ENCODE results near the gene MYOT.
"Not testable (repeated sequence)": the region's sequence is repeated elsewhere in the genome, so short reads cannot be mapped to it uniquely, and the experiment has no call there.

The MYOT gene, protein sequence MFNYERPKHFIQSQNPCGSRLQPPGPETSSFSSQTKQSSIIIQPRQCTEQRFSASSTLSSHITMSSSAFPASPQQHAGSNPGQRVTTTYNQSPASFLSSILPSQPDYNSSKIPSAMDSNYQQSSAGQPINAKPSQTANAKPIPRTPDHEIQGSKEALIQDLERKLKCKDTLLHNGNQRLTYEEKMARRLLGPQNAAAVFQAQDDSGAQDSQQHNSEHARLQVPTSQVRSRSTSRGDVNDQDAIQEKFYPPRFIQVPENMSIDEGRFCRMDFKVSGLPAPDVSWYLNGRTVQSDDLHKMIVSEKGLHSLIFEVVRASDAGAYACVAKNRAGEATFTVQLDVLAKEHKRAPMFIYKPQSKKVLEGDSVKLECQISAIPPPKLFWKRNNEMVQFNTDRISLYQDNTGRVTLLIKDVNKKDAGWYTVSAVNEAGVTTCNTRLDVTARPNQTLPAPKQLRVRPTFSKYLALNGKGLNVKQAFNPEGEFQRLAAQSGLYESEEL

GRCh38 chr5:137867664-137868063 is at the start of gene MYOT:
Gene MYOT (plus strand): TSS chr5:137867860. CDS start chr5:137870652, 2,792 bp downstream.
- DNase-seq = no peak

GRCh38 chr5:137819766-137820165 is 47.9 kb upstream of the MYOT start:
- DNase-seq = no peak

GRCh38 chr5:137822158-137822764 is 45.4 kb upstream of the MYOT start:
- DNase-seq = no peak

GRCh38 chr5:137822984-137823383 is 44.7 kb upstream of the MYOT start:
- DNase-seq = no peak

GRCh38 chr5:137825165-137825564 is 42.5 kb upstream of the MYOT start:
- no peak for DNase-seq

DNA sequence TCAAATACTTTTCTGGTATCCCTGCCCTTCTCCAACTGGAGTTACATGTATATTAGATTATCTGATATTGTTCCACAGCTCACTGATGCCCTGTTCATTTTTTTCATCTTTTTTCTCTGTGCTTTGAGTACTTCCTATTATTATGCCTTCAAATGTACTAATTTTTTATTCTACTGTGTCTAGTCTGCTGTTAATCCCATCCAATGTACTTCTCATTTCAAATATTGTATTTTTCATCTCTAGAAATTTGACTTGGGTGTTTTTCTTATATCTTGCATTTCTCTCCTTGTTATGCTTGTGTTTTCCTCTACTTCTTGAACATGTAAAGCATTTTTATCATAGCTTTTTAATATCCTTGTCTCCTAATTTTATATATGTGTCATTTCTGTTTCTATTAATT is 41.6 kb upstream of the MYOT start:
- no peak for DNase-seq

DNA sequence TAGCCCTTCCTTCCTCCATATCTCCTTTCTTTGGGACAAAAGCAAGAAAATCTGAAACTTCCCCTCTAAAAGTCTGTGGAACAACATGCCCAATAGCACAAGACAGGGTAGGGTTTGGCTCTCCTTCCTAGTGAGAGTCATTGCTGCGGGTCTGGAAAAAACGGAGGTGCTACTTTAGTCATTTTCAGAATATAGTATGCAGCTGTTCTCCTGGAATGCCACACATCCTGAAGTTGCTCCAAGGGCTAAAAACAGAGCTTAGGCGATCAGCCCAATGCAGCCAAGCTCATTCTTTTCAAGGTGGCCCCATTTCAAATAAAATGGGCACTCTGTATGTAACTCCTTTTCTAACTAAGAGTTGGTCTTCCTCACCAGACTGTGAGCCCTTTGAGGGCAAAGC is 39.5 kb upstream of the MYOT start:
- DNase-seq = no peak

GRCh38 chr5:137828664-137829063 is 39.0 kb upstream of the MYOT start:
- DNase-seq = no peak

DNA sequence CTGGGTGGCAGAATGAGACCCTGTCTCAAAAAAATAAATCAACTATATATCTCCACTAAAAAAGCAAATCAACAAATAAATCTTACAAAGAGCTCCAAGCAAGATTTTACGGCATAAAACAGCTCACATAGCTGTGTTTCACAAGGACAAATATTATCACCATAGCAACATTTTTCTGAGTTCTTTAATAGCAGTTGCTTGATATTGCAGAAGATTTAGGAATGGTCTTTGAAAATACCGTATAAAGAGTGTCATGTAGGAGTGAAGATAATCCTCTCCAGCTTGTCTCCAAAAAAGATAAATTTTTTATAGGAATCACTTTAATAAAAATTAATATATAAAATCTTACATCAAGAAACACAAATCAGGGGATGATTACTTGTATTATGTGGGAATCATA is 36.6 kb upstream of the MYOT start:
- no peak for DNase-seq

- DNase-seq = no peak
Measured at GRCh38 chr5:137831526-137831925, 36.1 kb upstream of the MYOT start.

DNA sequence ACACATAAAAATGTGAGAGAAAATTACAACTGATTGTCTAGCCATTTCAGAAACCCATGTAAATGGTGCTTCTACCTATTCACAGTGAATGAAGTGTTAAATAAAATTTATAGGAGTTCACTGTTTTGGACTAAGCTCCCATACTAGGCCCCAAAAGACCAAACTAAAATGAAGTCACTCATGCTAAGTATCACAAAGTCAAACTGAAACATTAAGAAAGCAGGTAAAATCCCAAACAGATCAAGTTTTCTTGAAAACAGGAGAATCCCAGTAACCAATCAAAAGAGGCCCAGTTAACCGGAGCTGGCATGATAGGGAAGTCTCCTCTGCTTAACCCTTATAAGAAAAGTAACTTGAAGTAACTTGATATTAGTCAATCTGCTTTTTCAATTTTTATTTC is 35.2 kb upstream of the MYOT start:
- DNase-seq = no peak

GRCh38 chr5:137833463-137833862 is 34.2 kb upstream of the MYOT start:
- DNase-seq = no peak

GRCh38 chr5:137834498-137835049 is 33.1 kb upstream of the MYOT start:
- DNase-seq = no peak

GRCh38 chr5:137836298-137836697 is 31.4 kb upstream of the MYOT start:
- DNase-seq = no peak

DNA sequence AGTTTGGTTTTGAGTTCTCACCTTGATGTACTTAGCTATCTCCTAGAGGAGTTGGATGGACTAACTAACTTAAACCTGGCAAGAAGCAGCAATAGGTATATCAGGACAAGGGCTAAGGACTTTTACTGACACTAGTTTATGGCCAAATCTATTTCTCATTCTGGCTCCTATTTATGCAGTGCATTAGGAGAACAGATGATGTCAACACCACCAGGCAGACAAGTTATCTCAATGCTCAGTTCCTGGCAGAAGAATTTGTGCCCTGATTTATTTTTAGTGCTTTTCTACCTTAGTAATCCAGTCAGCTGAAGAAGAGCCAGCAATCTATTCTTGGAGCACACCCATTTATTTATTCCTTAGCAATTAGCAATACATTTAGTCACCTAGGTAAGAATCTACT is 30.7 kb upstream of the MYOT start:
- no peak for DNase-seq

DNA sequence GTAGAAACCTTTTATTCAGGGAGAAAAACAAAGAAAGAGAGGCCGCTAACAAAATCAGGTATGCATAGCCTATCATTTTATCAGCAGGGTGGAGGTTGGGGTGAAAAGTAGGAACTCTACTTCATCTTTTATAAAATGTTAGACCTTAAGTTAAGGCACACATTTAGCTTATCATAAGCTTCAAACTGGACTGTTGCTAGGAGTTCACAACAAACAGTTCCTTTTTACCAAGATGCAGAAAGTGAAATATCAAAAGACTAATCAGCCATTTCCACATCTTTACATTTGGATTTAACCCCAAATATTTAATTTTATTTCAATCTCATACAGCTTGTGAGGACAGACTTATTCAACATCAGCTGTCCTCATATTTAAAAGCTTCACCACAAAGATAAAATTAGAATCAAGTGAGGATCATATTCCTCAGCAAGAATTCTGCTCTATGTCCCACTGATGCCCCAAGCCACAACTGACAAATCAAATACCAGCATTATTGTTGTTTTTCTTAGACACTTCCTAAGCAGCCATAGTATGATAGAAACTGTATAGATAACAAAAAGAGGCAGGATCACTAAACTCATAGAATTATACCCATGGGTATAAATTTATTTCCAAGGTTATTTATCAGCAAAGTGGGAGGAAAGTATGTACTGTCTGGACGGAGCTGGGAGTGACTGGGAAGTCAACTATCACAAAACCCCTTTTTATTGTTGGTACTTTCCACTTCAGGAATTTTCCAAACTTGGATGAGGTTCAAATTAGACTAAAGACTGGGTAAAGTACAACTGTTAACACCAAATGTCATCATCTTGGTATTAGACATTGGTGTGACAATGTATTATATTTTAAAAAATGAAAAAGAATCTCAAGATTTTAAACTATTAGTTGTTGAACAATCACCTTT is 29.9 kb upstream of the MYOT start:
- DNase-seq = no peak

DNA sequence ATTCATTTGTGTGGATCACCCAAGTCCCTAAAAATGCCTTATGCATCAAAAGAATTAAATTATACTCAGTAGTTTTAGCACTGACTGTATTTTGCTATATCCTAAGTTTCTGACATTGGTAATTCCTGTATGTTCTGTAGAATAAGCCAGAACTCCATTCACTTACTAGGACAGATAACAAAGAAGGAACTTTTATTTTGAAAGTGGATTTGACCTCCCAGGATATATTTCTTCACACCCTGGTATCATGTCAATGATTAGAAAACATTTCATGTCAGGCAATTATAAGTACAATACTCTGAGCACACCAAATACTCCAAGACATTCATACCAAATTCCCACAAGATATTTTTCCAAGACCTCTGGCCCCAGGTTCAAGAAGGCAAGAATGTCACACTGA is 28.7 kb upstream of the MYOT start:
- no peak for DNase-seq

- no peak for DNase-seq
Measured at GRCh38 chr5:137842296-137842695, 25.4 kb upstream of the MYOT start.

GRCh38 chr5:137843676-137844299 is 23.9 kb upstream of the MYOT start:
- DNase-seq = no peak

- DNase-seq = no peak
Measured at GRCh38 chr5:137845472-137845871, 22.2 kb upstream of the MYOT start.

DNA sequence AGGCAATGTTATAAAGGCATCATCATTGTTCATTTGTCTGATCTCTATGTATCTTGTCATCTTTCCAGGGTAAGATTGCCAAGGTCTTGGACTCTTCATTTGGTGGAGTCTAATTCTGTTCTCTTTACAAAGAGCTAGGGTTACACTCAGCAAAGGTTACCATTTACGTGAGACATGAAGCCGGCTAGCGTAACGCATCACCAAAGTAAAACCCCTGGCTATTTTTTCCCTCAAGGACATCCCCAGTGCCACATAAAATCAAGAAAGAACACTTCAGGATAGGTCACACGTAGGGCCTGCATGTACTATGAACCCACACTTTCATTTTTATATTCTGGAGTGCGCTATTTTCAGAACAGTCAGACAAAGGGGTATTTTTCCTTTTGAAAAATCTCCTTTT is 20.0 kb upstream of the MYOT start:
- DNase-seq = no peak

DNA sequence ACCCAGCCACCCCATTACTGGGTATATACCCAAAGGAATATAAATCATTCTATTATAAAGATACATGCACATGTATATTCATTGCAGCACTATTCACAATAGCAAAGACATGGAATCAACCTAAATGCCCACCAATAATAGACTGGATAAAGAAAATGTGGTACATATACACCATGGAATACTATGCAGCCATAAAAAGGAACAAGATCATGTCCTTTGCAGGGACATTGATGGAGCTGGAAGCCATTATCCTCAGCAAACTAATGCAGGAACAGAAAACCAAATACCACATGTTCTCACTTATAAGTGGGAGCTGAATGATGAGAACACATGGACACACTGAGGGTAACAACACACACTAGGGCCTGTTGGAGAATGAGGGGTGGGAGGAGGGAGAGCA is 14.5 kb upstream of the MYOT start:
- DNase-seq = not testable (repeated sequence)

- no peak for DNase-seq
Measured at GRCh38 chr5:137856201-137856600, 11.5 kb upstream of the MYOT start.

Measured in stimulated activated naive CD4-positive, alpha-beta T cell (primary cell).